ENCODE results near the gene DMD. TPM values are rescaled to one million over a fixed set of nuclear protein-coding genes. Genes with fewer than 3 reads are reported as not detected.

The DMD gene
- total RNA-seq, 3 donors from 2014 or later: 11.2 to 140 (median 12.6) TPM

DNA sequence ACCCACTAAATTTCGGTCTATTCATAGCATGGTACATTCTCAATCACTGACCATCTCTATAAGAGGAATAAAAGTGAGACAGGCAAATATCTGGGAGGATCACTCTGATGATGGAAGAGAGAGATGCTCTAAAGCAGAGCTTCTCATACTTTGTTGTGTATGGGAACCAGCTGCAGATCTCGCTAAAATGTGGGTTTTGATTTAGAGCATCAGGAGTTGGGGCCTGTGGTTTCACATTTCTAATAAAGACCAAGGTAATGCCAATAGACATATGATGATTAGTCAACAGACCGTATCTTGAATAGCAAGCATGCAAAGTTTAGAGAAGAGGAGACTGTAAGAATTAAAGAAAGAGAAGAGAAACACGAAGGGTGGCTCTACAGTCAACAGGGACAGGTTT, 2032.1 kb downstream of the DMD start:
- peaks cover 2% of the 10 kb centered on the region for H3K4me1 ChIP-seq (ENCODE audit: low read depth)
- H3K9me3 ChIP-seq: no peaks in the 10 kb centered on the region
- no peak for DNase-seq
- no peak overlapping the region for H3K4me3 ChIP-seq
- H3K36me3 ChIP-seq (ENCODE audit: low read depth): no peaks in the 10 kb centered on the region
- no peak for TF ChIP-seq CTCF (IDR thresholded peaks at IDR 0.05)
- intact Hi-C loops (cut with DNase I, micrococcal nuclease): no loop called here
- ATAC-seq: no peak

- Histone ChIP-seq H3K4me1 (ENCODE audit: low read depth) (peaks cover 2% of the 10 kb centered on the region), H3K9me3 (no peaks in the 10 kb centered on the region), H3K4me3 (no peak overlapping the region), H3K36me3 (ENCODE audit: low read depth) (no peaks in the 10 kb centered on the region)
- ATAC-seq (no peak), DNase-seq (no peak)
- no peak for TF ChIP-seq CTCF (IDR thresholded peaks at IDR 0.05)
- intact Hi-C loops (cut with DNase I, micrococcal nuclease): no loop called here
These were observed 2032.6 kb downstream of the DMD start for GRCh38 chrX:31178769-31179125.

DNA sequence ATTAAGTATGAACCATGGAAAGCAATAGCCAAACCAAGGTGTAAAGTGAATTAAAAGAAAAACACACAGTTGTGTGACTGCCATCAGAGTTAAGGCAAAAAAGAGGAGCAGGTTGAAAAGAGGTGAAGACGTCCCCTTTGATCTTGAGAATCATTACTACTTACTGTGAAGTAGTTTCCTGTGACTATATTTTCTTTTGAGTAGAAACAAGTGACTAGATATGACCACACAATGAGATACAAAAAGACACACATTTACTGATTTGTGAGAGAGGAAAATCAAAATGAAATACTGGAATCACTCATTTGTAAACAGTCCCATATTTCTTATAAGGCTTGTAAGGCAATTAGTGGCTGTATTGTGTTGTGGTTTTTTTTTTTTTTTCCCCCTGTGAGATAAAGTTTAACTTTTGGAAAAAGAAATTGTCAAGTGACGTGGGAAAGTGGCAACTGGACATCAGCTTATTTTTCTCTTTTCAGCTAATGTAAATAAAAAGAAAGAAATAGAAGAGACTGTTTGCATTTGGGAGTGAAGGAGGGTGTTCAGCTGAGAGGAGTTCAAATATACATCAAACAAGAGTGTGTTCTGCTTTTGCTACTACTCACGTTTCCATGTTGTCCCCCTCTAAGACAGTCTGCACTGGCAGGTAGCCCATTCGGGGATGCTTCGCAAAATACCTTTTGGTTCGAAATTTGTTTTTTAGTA, 2033.1 kb downstream of the DMD start:
- intact Hi-C loops (cut with DNase I, micrococcal nuclease): no loop called here
- Histone ChIP-seq H3K4me1 (ENCODE audit: low read depth) (peaks cover 2% of the 10 kb centered on the region), H3K36me3 (ENCODE audit: low read depth) (no peaks in the 10 kb centered on the region), H3K4me3 (no peak overlapping the region), H3K9me3 (no peaks in the 10 kb centered on the region)
- no peak for TF ChIP-seq CTCF (IDR thresholded peaks at IDR 0.05)
- ATAC-seq (no peak), DNase-seq (no peak)

DNA sequence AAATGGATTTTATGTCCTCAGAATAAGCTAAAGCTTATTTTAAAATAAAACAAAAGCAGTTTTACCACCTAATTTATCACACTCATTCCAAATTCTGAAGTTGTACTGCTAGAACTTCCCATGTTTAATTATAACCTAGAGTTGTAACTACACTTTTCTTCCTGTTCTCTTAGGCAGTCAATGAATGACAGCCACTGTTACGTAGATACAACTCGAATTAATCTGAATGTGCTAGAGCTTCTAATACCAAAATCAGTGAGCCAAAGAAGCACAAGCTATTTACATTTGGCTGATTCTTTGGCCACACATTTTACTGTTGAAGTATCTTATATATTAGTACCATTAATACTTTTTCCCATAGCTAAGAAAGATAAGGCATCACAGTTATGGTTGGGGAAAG, 2040.6 kb downstream of the DMD start:
- no peak for TF ChIP-seq CTCF (IDR thresholded peaks at IDR 0.05)
- Histone ChIP-seq H3K4me1 (ENCODE audit: low read depth) (no peaks in the 10 kb centered on the region), H3K4me3 (no peak overlapping the region), H3K36me3 (ENCODE audit: low read depth) (no peaks in the 10 kb centered on the region), H3K9me3 (no peaks in the 10 kb centered on the region)
- intact Hi-C loops (cut with DNase I, micrococcal nuclease): no loop called here
- no peak for DNase-seq
- ATAC-seq: no peak

GRCh38 chrX:31168551-31168950, 2042.8 kb downstream of the DMD start:
- Histone ChIP-seq H3K9me3 (no peaks in the 10 kb centered on the region), H3K4me1 (ENCODE audit: low read depth) (no peaks in the 10 kb centered on the region), H3K36me3 (ENCODE audit: low read depth) (no peaks in the 10 kb centered on the region), H3K4me3 (no peak overlapping the region)
- no peak for ATAC-seq
- no peak for TF ChIP-seq CTCF (IDR thresholded peaks at IDR 0.05)
- intact Hi-C loops (cut with DNase I, micrococcal nuclease): no loop called here
- DNase-seq: no peak

GRCh38 chrX:31166832-31167231, 2044.5 kb downstream of the DMD start:
- no peak for DNase-seq
- no peaks in the 10 kb centered on the region for H3K36me3 ChIP-seq (ENCODE audit: low read depth)
- no peak for ATAC-seq
- intact Hi-C loops (cut with DNase I, micrococcal nuclease): no loop called here
- H3K4me1 ChIP-seq (ENCODE audit: low read depth): no peaks in the 10 kb centered on the region
- H3K4me3 ChIP-seq: no peak overlapping the region
- no peak for TF ChIP-seq CTCF (IDR thresholded peaks at IDR 0.05)
- H3K9me3 ChIP-seq: no peaks in the 10 kb centered on the region
